ENCODE measurements around the gene ARHGDIG.
A peak's percentile ranks its signal among the peaks of the same experiment; 100 is the strongest.
"Not testable (repeated sequence)": the region's sequence is repeated elsewhere in the genome, so short reads cannot be mapped to it uniquely, and the experiment has no call there.

Gene ARHGDIG

DNA sequence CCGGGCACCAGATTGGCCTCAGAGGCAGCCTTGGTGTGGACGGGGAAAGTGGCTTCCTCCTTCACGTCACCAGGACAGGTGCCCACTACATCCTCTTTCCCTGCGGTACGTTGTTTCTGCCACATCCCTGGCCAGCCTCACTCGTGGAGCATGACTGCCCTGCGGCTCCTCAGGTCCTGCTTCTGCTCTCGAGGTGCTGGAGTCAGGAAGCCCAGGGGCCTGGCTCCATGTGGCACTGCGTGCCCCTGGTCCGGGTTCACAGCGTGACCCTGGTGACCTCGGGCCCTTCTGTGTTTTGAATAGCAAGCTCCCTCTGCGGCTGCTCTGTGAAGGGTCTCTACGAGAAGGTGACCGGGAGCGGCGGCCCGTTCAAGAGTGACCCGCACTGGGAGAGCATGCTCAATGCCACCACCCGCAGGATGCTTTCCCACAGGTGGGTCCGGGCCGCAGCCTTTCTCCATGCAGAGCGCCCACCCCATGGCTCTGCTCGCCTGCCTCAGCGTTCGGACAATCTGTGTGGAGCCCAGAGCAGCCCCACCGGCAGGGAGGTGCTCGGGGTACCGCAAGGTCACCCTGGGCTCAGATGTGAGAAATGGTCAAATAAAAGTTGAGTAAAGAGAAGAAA is 18.2 kb upstream of the ARHGDIG start:
- H3K4me3 ChIP-seq (ENCODE audit: low read depth, low read length): no peak overlapping the region
- no peak for DNase-seq (ENCODE audit: low read depth)

DNA sequence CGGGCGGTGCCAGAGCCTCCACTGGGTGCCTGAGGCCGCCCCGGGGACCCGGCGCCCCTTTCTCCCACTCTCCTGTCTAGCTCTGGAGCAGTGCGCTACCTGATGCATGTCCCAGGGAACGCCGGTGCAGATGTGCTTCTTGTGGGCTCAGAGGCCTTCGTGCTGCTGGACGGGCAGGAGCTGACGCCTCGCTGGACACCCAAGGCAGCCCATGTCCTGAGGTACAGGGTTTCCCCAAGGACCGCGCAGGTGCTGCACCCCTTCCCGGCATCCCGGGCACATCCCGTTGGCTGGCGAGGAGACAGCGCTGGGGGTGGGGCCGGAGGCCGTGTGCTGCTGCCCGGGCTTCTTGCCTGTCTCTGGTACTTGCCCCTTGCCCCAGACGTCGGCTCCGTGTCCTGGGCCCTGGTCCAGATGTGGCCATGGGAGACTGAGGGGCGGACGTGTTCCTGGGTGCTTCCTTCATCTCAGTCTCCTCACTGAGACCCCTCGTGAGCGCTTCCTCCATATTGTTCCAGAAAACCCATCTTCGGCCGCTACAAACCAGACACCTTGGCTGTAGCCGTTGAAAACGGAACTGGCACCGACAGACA is 17.1 kb upstream of the ARHGDIG start:
- H3K4me3 ChIP-seq (ENCODE audit: low read depth, low read length): no peak overlapping the region
- no peak for DNase-seq (ENCODE audit: low read depth)

- H3K4me3 ChIP-seq (ENCODE audit: low read depth, low read length): no peak overlapping the region
- no peak for DNase-seq (ENCODE audit: low read depth)
Measured at GRCh38 chr16:263944-264343, 16.4 kb upstream of the ARHGDIG start.

GRCh38 chr16:264440-264951 is 15.9 kb upstream of the ARHGDIG start:
- H3K4me3 ChIP-seq (ENCODE audit: low read depth, low read length): no peak overlapping the region
- DNase-seq (ENCODE audit: low read depth): no peak

DNA sequence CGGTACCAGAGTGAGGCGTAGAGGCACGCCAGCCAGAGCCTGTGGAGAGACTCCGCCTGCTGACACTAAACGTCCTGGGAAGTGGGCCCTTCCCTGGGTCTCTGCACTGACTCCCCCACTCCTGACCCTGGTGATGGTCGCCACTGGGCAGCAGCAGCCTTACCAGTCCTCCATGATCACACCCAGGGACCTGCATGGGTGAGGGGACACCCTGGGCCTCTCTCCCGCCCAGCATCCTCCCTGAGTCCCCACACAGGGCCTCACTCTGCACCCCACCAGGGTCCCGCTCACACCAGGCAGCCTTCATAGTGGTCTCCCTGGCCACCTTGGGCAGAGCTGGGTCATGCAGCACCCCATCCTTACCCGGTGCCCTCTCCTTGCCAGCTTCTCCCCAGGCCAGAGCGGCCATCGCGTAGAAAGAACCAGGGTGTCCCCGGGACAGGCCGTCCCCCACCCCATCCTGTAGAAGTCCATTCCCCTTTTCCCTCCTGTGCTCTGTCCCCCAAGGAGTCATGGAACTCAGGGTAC is 15.3 kb upstream of the ARHGDIG start:
- DNase-seq (ENCODE audit: low read depth): no peak

DNA sequence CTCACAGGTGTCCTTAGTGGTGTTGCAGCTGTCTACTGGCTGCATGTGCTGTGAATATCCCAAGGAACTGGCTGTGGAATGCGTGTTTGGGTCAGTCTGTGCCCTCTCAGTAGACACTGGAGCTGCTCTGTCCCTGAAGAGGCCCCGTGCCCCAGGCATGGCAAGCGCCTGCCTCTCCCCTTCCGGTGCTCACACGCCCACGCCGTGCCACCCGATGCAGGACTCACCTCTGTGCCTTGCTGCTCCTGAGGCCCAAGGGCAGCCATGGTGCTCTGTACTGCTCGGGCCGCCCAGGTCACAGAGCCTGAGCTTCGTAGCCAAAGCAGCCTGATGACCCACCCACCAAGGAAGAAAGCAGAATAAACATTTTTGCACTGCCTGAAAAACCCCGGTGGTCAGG is 14.7 kb upstream of the ARHGDIG start:
- no peak for DNase-seq (ENCODE audit: low read depth)
- no peak overlapping the region for H3K4me3 ChIP-seq (ENCODE audit: low read depth, low read length)

More for the DNA sequence above, 15.3 kb upstream of the ARHGDIG start:
- no peak overlapping the region for H3K4me3 ChIP-seq (ENCODE audit: low read depth, low read length)

DNA sequence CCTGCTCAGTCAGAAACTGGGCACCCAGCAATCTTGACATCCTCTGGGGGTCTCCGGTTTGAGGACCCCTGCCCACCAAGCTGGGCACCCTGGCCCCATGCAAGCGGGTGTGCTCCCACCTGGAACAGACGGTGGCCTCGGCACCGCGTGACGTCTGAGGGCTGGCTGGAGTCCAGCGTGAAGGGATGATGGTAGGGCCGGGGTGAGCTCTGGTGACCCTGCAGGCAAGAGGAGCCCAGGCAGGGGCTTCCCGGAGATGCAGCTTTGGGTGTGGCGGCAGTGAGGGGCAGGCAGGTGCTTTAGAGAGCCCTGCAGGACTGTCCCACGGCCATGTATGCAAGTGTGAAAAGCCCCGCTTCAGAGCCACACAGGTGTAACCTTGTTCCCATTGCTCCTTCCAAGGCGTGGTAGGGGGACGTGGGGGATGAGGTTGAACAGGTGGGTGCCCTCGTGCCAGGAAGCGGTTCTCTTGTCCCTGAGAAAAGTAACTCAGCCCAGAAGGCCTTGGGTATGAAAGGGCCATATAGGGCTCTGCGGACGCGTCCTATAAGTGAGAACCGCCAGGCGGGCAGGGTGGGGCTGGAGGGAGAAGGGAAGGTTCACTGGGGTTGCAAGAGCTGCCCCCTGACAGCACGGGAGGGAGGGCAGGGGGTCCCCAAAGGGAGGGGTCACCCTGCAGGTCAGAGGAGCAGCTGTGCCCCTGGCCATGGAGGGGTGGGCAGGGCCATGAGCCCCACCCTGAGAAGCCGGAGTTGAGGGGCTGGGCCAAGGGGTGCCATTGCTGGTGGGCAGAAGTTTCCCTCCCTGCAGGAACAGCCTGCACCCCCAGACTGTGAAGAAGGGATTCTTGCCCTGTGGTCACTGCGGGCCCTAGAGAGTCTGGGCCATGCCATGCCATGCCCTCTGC is 13.9 kb upstream of the ARHGDIG start:
- H3K4me3 ChIP-seq (ENCODE audit: low read depth, low read length): no peak overlapping the region
- DNase-seq (ENCODE audit: low read depth): no peak

GRCh38 chr16:267562-267961 is 12.8 kb upstream of the ARHGDIG start:
- not testable (repeated sequence) for H3K4me3 ChIP-seq (ENCODE audit: low read depth, low read length); DNase-seq (ENCODE audit: low read depth)

DNA sequence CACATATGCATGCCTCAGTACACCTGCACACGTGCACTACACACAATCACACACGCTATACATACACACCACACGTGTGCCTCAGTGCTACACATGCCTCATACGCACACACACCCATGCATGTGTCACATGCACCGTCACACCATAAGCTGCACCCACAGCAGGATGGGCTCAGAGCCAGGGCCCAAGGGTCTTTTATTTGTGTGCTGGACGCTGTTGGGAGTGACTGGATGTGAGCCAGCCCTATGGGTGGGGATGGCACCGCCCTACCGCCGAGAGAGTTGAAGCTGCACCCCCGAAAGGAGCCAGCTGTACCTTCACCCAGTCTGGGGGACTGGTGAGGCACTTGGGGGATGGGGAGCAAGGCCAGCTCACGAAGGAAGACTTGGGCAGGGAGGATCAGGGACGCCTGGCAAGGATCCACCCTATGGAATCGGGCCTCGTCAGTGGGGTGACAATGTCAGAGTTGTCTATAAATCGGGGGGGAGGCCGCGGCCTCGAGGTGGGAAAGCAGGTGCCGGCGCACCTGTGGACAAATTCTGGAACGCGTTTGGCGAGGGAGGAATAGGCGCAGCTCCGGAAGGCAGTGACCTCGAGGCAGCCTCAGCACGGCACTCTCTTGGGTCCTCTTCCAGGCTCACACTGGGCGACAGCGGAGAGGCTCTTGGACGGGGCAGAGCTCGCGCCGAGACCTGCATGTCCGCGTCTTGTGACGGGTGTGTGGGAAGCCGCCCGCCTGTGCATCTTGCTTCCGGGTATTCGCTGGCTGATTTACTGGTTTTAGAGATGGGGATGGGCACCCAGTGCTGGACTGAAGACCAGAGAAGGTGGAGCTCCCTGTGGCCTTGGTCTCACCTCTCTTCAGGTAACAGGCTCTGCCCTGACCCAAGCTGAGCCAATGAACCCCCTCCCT is 12.0 kb upstream of the ARHGDIG start:
- DNase-seq (ENCODE audit: low read depth): no peak
- H3K4me3 ChIP-seq (ENCODE audit: low read depth, low read length): no peak overlapping the region

DNA sequence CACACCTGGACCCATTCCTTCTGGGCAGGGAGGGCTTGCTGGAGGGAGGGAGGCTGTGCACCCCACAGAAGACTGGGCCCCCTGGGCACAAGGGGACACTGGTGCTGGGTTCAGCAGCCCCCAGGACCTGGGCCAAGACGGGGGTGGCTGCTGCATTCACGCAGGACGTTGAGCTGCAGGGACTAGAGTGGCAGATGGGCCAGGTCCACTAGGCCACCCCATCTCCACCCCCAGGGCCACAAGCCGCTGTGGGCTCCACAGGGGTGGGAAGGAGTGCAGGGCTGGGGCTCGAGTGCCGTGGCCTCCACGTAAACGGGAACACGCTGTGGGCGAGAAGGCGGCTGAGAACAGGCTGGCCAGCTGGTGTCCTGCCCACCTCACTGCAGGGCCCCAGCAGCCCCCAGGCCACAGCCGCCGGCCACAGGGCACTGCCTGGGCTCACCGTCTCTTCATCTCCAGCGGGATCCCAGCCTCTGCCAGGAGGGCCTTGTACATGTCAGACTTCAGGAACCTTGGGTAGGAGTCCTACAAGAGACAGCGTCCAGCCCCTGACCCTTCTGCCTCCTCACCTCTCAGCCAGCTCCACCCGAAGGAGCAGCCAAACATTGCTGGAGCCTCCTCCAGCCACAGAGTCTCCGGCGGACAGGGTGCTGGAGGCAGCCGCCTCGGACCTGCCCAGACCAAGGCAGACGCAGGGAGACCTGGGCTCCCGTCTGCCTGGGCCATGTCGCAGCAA is 11.2 kb upstream of the ARHGDIG start:
- DNase-seq (ENCODE audit: low read depth): no peak
- H3K4me3 ChIP-seq (ENCODE audit: low read depth, low read length): no peak overlapping the region

DNA sequence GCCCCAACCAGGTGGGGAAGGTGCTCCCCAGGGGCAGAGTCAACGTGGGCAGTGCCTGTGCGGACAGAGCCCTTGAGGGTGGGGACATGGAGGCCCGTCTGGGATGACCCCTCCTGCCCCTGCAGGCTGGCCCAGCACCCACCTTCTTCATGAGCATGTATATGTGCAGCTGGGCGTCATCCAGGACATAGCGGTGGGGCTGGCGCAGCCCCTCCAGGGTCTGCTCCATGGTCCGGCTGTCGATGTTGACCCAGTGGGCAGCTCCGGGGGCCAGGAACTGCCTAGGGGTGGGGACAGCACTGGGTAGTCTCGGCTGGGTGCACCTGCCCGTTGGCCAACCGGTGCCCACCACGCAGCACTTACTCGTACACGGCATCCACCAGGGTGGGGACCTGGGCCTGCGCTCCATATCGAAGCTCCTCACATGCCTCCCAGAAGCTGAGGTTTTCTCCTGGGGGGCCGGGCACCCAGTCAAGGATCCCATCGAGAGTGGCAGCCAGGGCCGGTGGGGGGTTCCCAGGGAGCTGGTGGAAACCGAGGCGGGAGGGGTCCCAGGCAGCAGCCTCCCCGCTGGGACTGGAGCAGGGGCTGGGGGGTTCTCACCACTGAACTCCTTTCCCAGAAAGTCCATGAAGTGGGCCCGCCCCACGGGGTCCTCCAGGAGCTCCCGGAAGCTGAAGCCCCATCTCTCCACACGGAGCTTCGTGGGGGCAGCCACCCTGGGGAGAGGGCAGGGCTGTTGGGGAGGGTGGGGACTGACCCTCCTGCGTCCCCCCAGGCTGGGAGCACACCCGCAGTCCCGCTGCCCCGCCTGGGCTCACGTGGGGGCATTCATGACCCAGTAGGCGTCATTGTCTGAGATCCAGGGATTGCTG is 9.8 kb upstream of the ARHGDIG start:
- DNase-seq (ENCODE audit: low read depth): no peak
- H3K4me3 ChIP-seq (ENCODE audit: low read depth, low read length): no peak overlapping the region

- H3K4me3 ChIP-seq (ENCODE audit: low read depth, low read length): no peak overlapping the region
- DNase-seq (ENCODE audit: low read depth): no peak
Measured at GRCh38 chr16:272633-273546, 7.5 kb upstream of the ARHGDIG start.

DNA sequence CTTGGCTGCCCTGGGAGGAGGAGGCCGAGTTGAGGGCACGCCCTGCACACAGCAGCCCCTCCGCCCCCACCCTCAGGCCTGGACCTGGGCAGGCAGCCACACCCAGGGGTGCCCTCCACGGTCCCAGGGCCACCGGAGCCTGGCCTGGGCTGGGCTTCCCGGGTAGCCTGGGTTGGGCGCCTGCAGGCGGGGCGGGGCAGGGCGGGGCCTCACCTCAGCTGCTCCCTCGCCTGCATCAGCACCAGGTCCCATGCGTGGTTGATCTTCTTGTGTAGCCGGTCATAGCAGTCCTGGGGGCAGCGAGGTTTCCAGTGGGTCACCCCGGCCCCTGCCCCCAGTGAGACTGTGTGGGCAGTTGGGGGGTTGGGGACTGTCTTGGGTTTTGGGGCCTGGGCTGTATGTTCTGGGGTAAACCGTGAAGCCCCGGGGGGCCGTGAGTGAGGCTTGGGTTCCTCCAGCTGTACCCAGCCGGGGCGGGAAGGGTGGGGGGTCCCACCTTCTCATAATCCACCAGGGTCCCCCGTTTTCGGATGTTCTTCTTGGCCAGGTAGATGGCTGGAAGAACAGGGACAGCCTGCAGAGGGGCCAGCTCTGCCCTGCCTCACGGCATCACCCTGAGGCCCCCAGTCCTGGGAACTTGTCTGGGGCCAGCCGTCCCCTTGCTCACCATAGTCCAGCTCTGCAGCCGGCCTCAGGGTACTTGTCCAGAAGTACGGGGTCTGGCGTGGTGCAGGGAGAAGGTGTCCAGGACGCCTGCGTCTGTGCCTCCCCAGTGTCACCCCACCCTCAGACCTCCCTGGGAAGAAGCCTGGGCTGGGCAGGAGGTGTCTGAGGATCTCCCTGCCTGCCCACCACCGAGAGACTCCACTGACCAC is 6.6 kb upstream of the ARHGDIG start:
- DNase-seq (ENCODE audit: low read depth): no peak

DNA sequence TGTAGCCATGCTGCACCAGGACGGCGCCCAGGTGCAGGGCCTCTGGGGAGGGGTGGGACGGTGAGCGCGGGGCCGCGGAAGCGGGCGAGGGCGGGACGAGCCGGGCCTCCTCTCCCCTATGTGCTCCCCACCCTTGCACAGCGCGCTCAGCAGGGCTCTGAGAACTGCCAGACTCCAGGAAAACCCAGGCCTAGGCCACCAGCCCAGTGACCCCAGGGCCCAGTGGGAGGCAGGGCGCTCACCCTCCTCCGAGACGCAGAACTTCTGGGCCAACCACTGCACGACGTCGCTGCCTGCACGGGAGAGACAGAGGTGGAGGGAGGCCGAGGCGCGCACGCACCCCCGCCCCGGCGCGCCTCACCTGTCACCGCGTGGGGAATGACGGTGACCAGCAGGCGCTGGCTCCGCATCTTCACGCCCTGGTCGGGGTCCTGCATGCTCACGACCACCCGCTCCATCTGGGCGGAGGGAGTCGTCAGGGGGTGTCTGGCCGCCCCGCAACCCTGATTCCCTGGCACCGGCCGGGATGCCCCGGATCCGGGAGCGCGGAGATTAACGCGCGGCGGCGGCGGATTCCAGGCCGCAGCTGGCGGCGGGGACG is 5.2 kb upstream of the ARHGDIG start:
- H3K4me3 ChIP-seq (ENCODE audit: low read depth, low read length): peak overlapping the region; percentile 42
- DNase-seq (ENCODE audit: low read depth): no peak

More for the DNA sequence above, 6.6 kb upstream of the ARHGDIG start:
- H3K4me3 ChIP-seq (ENCODE audit: low read depth, low read length): no peak overlapping the region

- no peak for DNase-seq (ENCODE audit: low read depth)
- peak within 1 kb of the TSS; percentile 42 for H3K4me3 ChIP-seq (ENCODE audit: low read depth, low read length)
Measured at GRCh38 chr16:275786-276232, 4.6 kb upstream of the ARHGDIG start, which contains the start of gene RGS11. TSS of gene RGS11 (minus strand) at chr16:275944. CDS start at chr16:275911, 33 bp downstream.
